Esophagus squamous epithelium (tissue), 4 donors: Measurements from ENCODE around the gene ARPC3.
"Not testable (repeated sequence)": the region's sequence is repeated elsewhere in the genome, so short reads cannot be mapped to it uniquely, and the experiment has no call there.

Experiments used
- CTCF ChIP-seq, 6 experiments: fragments of 450-650 bp in 4 of 6; fragments of 200-600 bp in 2 of 6; sonication (generic) in 2 of 6; IDR thresholded peaks; one replicate each; pipeline ENCODE4 v1.5.1; 2016 to 2019; ENCODE audit warnings: antibody characterized with exemption in 6 of 6, mild to moderate bottlenecking in 4 of 6, moderate library complexity in 4 of 6
- POLR2A ChIP-seq, 4 donors: fragments of 450-650 bp; IDR thresholded peaks; one replicate each; pipeline ENCODE4 v1.6.1; 2017; ENCODE audit warnings: antibody characterized with exemption in 4 of 4, mild to moderate bottlenecking in 4 of 4, moderate library complexity in 3 of 4

GRCh38 chr12:110420644-110421043, 29.5 kb downstream of the ARPC3 start:
- TF ChIP-seq POLR2A, CTCF (IDR thresholded peaks at IDR 0.05): not testable (repeated sequence)
